ENCODE measurements around the gene SERBP1.
"Not testable (repeated sequence)": the region's sequence is repeated elsewhere in the genome, so short reads cannot be mapped to it uniquely, and the experiment has no call there.

SERBP1 gene

DNA sequence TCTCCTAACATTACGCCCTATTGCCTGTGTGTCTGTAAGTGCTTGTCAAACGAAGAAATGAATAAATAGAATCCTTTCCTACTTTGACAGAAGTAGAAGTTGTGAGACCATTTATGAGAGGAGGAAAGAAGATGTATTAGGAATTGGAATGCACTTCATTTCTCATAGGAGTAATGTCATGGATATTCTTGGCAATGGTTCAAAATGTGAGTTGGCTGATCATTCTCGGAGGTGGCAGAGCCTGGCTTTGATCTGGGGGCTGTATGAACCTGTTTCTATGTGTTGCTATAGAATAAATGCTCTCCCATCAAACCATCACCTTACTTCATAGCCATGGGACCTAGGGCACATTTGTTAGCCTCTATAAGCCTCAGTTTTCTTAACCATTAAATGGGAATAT is 10.1 kb upstream of the SERBP1 start:
- DNase-seq (ENCODE audit: low read depth, low spot score): no peak

GRCh38 chr1:67439277-67440029 is 9.3 kb upstream of the SERBP1 start:
- no peak for DNase-seq (ENCODE audit: low read depth, low spot score)

DNA sequence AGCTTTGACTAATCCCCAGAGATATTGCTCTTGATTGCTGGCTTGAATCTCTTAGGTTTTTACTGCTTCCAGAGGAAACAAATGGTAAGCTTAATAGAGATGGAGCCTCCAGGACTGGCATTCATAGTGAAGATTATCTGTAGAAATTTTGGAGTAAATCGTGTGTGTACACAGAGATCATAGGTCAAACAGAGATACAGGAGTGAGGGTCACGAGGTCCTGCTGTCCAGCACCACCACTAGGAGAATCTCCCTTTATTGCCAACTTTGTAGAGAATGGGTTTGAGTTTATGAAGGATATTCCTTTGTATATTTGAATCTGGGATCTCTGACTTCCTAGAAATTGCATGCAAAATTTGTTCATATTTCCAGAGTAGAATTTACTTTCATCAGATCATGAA is 7.8 kb upstream of the SERBP1 start:
- DNase-seq (ENCODE audit: low read depth, low spot score): no peak

GRCh38 chr1:67436511-67437055 is 6.4 kb upstream of the SERBP1 start:
- DNase-seq (ENCODE audit: low read depth, low spot score): no peak

DNA sequence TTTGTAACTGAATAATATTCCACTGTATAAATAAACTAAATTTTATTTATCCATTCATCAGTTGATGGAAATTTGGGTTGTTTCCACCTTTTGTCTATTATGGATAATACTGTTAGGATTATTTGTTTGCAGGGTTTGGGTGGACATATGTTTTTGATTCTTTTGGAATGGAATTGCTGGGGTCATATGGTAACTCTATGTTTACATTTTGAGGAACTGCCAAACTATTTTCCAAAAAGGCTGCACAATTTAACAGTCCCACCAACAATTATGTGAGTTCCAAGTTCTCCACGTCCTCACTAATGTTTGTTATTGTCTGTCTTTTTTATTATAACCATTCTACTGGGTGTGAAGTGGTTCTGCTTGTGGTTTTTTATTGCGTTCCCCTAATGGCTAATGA is 4.3 kb upstream of the SERBP1 start:
- no peak for DNase-seq (ENCODE audit: low read depth, low spot score)

GRCh38 chr1:67433837-67434236 is 3.6 kb upstream of the SERBP1 start:
- no peak for DNase-seq (ENCODE audit: low read depth, low spot score)

GRCh38 chr1:67432745-67433144 is 2.5 kb upstream of the SERBP1 start:
- no peak for DNase-seq (ENCODE audit: low read depth, low spot score)

DNA sequence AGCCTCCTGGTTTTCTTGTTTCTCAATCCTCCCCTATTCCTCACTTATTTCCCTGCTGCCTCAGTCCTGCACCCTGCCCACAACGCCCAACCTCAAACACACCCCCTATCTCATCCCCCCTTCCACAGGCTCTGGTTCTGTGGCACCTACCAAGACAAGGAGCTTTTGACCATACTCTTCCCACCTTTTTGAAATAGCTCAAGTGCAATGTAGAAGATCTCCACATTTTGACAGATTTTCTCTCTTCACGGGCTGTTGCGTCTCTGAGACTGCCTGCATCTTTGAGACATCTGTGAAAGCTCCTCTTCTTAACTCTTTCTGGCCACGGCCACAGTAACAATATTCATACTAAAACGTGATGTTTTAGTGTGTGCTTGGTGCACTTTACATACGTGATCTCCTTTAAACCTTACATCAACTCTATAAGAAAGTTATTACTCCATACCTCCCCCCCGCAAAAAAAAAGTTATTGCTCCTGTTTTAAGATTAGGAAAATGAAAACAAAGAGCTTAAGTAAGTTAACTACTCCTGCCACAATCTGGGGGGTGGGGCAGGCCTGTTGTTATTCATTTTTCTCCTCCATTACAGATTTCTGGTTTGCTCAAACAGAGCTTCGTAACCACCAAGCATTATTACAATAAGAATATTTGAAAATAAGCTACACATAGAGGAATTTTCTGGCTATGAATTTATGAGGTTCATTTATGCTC is 1.8 kb upstream of the SERBP1 start:
- DNase-seq (ENCODE audit: low read depth, low spot score): no peak

DNA sequence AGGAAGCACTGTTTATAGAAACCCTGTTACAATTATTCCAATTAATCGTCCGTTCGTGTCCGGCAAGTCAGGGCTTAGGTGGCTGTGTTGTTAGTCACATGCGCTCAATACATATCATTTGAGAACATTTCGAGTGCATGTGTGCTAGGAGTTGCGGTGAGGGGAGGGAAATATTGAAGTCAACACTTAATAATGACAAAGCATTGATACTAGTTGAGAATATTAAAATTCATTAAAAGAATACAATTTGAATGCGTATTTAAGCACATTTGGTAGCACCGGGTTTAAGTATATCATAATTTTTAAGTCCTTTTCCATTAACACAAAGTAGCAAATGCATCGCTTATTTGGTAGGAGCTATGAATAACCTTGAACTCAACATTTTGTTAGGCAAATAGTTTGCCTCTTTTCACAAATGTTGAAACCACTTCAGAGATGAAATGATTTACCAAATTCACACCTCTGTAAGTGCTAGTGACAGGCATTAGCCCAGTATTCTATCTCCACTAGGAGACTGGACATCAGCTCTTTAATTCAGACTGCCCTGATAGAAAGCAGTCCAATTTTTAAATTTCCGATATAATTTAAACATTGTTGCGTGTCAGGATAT is 1.1 kb upstream of the SERBP1 start:
- DNase-seq (ENCODE audit: low read depth, low spot score): no peak

DNA sequence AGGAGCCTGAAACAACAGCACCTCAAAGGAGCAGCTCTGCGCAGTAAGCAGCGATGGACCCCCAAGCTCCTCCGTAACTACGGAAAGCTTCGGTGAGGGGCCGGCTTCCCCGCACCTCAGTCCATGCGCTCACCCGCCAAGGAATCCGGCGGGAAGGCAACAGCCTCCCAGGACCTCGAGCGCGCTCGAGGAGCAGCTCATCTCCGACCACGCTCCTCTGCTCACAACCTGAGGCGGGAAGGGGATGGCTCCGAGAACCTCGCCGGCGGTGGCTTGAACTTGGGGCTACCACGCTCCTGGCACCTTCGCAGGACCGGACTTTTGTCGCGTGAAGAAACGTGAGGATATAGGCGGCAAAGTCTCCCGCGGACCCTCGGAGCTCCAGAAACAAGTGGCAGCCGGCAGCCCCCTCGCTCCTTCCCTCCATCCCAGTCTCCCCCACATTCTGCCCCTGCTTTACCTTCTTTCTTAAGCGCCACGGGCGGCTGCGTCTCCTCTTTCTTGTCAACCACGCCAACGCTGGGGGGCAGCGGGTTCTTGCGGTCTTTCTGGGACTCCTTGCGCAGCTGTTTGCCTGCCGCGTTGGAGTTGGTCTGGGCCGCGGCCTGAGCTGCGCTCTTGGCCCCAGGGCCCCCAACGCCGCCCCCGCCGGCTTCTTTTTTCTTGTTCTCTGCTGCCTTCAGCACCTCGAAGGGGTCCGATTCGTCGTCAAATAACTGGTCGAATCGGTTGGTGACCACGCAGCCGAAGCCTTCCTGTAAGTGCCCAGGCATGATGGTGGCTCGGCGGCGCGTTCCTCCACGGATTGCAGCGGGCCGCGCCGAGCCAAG is 459 bp downstream of the SERBP1 start:
- no peak for DNase-seq (ENCODE audit: low read depth, low spot score)

- no peak for DNase-seq (ENCODE audit: low read depth, low spot score)
Observed at GRCh38 chr1:67429011-67429527, 1.1 kb downstream of the SERBP1 start.

DNA sequence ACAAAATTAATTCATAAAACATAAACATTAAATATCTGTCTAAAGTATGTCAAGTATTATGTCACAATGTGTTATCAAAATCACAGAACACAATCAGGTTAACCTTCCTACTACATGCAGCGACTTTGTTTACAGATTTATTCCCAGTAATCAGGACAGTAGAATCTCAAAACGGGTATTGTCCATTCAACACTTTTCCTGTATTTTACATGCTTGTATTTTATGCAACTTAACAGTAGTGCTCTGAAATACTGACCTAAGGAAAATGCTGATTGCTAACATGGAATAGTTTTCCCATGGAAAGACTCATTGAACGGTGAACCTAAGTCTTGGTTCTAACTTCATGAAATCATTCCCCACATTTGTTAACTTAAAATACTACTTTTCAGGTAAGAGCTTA is 2.3 kb downstream of the SERBP1 start:
- no peak for DNase-seq (ENCODE audit: low read depth, low spot score)

GRCh38 chr1:67427465-67427864 is 2.7 kb downstream of the SERBP1 start:
- DNase-seq (ENCODE audit: low read depth, low spot score): no peak

DNA sequence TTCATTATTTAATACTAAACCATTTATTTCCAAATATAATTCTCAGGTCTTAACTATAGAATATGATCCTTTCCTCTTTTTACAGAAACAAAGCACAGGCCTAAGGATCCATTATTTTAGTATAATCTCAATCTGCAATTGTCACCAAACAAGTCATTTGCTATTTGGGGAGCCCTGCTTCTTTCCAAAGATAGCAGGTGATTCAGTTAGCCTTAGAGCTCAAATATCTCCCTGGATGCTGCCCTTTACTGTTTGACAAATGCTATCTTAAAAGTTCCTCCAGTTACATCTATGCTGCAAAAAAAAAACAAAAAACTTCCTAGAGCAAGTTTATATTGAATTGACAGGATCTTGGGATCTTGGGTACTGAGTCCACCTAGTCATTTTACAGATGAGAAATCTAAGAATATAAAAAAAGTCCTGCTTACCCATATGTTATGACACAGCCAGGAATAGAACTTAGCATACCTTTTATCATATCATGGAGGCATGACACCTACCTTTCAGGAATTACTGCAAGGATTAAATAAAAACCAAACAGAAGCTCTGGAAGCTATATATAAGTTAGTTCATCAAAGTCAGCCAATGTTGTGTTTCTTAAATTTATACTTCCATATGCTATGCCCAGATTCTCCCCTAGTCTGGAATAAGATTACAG is 9.2 kb downstream of the SERBP1 start:
- DNase-seq (ENCODE audit: low read depth, low spot score): no peak

DNA sequence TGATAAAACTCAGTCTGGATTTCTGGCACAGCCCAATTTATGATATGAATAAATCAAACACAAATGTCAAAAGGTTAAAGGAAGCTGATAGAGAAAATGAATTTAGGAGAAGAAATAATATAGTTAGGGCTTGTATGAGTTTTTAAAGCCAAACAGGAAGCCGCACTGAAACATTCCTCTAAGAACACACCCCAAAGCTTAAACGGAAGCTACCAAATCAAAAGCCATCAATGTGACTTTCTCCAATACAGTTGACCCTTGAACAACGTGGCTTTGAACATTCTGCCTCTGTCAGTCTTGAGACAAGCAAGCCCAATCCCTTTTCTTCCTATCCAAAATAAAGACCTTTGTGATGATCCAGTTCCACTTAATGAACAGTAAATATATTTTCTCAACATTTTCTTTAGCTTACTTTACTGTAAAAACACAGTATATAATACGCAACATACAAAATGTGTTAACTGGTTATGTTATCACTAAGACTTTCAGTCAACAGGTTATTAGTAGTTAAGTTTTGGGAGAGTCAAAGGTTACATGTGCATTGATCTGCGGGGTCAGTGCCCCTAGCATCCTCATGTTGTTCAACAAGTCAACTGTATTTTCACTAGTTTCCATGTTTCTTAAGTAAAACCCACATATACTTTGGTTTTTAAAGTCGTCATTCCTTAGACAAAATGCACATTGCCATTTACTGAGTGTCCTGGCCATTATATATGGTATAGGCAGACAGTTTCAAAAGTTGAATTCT is 11.2 kb downstream of the SERBP1 start:
- no peak for DNase-seq (ENCODE audit: low read depth, low spot score)

GRCh38 chr1:67417733-67418132 is 12.5 kb downstream of the SERBP1 start:
- DNase-seq (ENCODE audit: low read depth, low spot score): not testable (repeated sequence)

GRCh38 chr1:67415041-67415440 is 15.2 kb downstream of the SERBP1 start:
- no peak for DNase-seq (ENCODE audit: low read depth, low spot score)

GRCh38 chr1:67414574-67414973 is 15.6 kb downstream of the SERBP1 start:
- no peak for DNase-seq (ENCODE audit: low read depth, low spot score)

GRCh38 chr1:67413101-67413500 is 17.1 kb downstream of the SERBP1 start:
- not testable (repeated sequence) for DNase-seq (ENCODE audit: low read depth, low spot score)

- DNase-seq (ENCODE audit: low read depth, low spot score): no peak
Observed at GRCh38 chr1:67408148-67408547, 22.1 kb downstream of the SERBP1 start.

All from brain pericyte (primary cell).